ENCODE data around the gene SLC35A3. TPM values are rescaled to one million over a fixed set of nuclear protein-coding genes. Genes with fewer than 3 reads are reported as not detected.
"Not testable (repeated sequence)": the region's sequence is repeated elsewhere in the genome, so short reads cannot be mapped to it uniquely, and the experiment has no call there.

Gene SLC35A3
- total RNA-seq, 3 donors from 2014 or later (not counting 1 experiment from before 2014, with no cell fraction given), result 40.2 to 49.8 (median 43.1) TPM

DNA sequence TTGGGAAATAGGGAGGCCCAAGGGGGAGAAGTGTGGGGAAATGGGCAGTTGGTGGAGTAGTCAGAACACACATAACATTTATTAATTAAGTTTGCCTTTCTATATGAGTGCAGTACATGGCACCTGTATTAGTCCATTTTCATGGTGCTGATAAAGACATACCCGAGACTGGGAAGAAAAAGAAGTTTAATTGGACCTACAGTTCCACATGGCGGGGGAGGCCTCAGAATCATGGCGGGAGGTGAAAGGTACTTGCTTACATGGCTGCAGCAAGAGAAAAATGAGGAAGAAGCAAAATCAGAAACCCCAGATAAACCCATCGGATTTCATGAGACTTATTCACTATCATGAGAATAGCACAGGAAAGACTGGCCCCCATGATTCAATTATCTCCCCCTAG, 1.6 kb upstream of the SLC35A3 start:
- WGBS (ENCODE audit: insufficient coverage), result 99% methylated on average over 4 of the region's 4 CpGs
- TF ChIP-seq, protein P1, sequence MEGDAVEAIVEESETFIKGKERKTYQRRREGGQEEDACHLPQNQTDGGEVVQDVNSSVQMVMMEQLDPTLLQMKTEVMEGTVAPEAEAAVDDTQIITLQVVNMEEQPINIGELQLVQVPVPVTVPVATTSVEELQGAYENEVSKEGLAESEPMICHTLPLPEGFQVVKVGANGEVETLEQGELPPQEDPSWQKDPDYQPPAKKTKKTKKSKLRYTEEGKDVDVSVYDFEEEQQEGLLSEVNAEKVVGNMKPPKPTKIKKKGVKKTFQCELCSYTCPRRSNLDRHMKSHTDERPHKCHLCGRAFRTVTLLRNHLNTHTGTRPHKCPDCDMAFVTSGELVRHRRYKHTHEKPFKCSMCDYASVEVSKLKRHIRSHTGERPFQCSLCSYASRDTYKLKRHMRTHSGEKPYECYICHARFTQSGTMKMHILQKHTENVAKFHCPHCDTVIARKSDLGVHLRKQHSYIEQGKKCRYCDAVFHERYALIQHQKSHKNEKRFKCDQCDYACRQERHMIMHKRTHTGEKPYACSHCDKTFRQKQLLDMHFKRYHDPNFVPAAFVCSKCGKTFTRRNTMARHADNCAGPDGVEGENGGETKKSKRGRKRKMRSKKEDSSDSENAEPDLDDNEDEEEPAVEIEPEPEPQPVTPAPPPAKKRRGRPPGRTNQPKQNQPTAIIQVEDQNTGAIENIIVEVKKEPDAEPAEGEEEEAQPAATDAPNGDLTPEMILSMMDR (IDR thresholded peaks at IDR 0.05), result no peak
- H3K27me3 ChIP-seq (ENCODE audit: control insufficient read depth, insufficient read depth, low read length), result no peaks in the 10 kb centered on the region
- intact Hi-C loops (cut with micrococcal nuclease), result loop anchor here (2.0 kb wide), 1 partner anchor 67 kb away; no protein-coding TSS in a partner anchor
- Mint-ChIP-seq H3K4me3 (peak overlapping the region; percentile 64), H3K9me3 (no peaks in the 10 kb centered on the region), H3K36me3 (no peaks in the 10 kb centered on the region), H3K27me3 (ENCODE audit: low read depth in 2 of 2) (no peaks in the 10 kb centered on the region), H3K4me1 (peaks cover 27 to 31% of the 10 kb centered on the region in 2 donors), H3K27ac (peak overlapping the region; percentile 93 to 98)
- H3K9me3 ChIP-seq (ENCODE audit: control insufficient read depth, insufficient read depth, low read length), result no peaks in the 10 kb centered on the region
- H3K27ac ChIP-seq (ENCODE audit: low read length), result no peak overlapping the region
- no peaks in the 10 kb centered on the region for H3K36me3 ChIP-seq (ENCODE audit: control insufficient read depth, insufficient read depth, low read length)
- DNase-seq, result no peak
- no peak for ATAC-seq
- no peak overlapping the region for H3K4me3 ChIP-seq (ENCODE audit: low read length)
- H3K4me1 ChIP-seq (ENCODE audit: control insufficient read depth, insufficient read depth, low read length), result peaks cover 10% of the 10 kb centered on the region

DNA sequence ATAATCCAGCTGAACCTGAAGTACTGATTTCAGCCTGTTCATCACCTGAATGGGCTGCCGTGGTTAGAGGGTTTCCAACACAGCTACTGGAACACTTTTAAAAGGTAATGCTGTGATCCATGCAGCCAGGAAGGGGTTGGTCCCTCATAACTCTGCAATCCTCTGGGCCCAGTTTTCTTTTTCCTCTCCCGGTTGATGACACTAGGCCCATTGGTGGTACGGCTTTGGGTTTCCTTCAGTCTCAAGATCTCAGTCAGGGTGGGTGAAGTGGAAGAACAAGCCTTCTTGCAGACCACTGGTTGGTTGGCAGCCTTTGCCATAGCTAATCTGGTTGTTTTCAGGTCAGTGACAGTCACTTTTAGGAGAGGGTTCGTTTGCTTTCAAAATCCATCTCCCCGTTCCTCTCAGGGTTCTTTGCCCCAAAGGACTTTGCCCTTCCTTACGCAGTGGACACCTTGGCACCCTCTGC, 502 bp upstream of the SLC35A3 start:
- Mint-ChIP-seq H3K27ac (peak overlapping the region; percentile 93 to 98), H3K4me1 (peaks cover 27 to 31% of the 10 kb centered on the region in 2 donors), H3K9me3 (no peaks in the 10 kb centered on the region), H3K27me3 (ENCODE audit: low read depth in 2 of 2) (no peaks in the 10 kb centered on the region), H3K4me3 (peak overlapping the region; percentile 97), H3K36me3 (no peaks in the 10 kb centered on the region)
- H3K4me1 ChIP-seq (ENCODE audit: control insufficient read depth, insufficient read depth, low read length), result peaks cover 10% of the 10 kb centered on the region
- DNase-seq, result no peak
- intact Hi-C loops (cut with micrococcal nuclease), result loop anchor here (2.0 kb wide), 1 partner anchor 66 kb away; no protein-coding TSS in a partner anchor
- peak overlapping the region; percentile 94 for H3K4me3 ChIP-seq (ENCODE audit: low read length)
- H3K9me3 ChIP-seq (ENCODE audit: control insufficient read depth, insufficient read depth, low read length), result no peaks in the 10 kb centered on the region
- 16% methylated on average over 6 of the region's 6 CpGs for WGBS (ENCODE audit: insufficient coverage)
- no peaks in the 10 kb centered on the region for H3K36me3 ChIP-seq (ENCODE audit: control insufficient read depth, insufficient read depth, low read length)
- ATAC-seq, result peak in 1 of 3 donors; percentile 6
- H3K27ac ChIP-seq (ENCODE audit: low read length), result peak overlapping the region; percentile 83
- H3K27me3 ChIP-seq (ENCODE audit: control insufficient read depth, insufficient read depth, low read length), result no peaks in the 10 kb centered on the region
- TF ChIP-seq, protein P1 (IDR thresholded peaks at IDR 0.05), result no peak

DNA sequence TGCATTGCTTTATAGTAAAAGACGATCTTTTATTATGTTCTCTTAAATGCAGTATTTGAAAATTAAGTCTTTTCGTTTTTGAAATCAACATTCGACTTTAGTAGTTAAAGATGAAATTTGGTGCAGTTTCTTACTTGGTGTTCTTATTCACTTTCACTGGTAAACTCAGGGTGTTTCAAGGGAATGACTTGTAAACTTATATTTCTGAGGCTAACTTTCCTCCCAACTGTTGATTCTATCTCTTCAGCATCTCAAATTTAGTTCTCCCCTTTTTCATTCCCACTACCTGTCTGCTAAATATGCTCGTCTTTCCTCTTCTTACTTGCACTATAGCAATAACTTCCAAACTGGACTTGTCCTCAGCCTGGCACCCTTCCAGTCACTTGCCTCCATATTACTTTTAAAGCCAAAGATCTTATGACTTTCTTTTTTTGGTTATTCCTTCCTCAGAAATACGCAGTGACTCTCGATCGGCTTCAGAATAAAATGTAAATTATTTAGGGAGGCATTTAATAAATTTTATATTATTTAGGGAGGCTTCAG, 988 bp downstream of the SLC35A3 start:
- Histone ChIP-seq H3K27ac (ENCODE audit: low read length) (peak overlapping the region; percentile 83), H3K4me1 (ENCODE audit: control insufficient read depth, insufficient read depth, low read length) (peaks cover 10% of the 10 kb centered on the region), H3K4me3 (ENCODE audit: low read length) (peak overlapping the region; percentile 94), H3K27me3 (ENCODE audit: control insufficient read depth, insufficient read depth, low read length) (no peaks in the 10 kb centered on the region), H3K9me3 (ENCODE audit: control insufficient read depth, insufficient read depth, low read length) (no peaks in the 10 kb centered on the region), H3K36me3 (ENCODE audit: control insufficient read depth, insufficient read depth, low read length) (peaks cover 6% of the 10 kb centered on the region)
- H3K27me3 Mint-ChIP-seq (ENCODE audit: low read depth in 2 of 2), result no peaks in the 10 kb centered on the region
- peaks cover 7% of the 10 kb centered on the region for H3K36me3 Mint-ChIP-seq
- TF ChIP-seq, protein P1 (IDR thresholded peaks at IDR 0.05), result no peak
- H3K4me1 Mint-ChIP-seq, result peaks cover 27 to 31% of the 10 kb centered on the region in 2 donors
- H3K27ac Mint-ChIP-seq, result peak overlapping the region; percentile 93 to 98
- no peak for ATAC-seq
- peak overlapping the region; percentile 97 for H3K4me3 Mint-ChIP-seq
- DNase-seq, result no peak
- intact Hi-C loops (cut with micrococcal nuclease), result loop anchor here (5.0 kb wide), 1 partner anchor 162 kb away; the partner anchor contains the start of genes SASS6 and TRMT13
- H3K9me3 Mint-ChIP-seq, result no peaks in the 10 kb centered on the region
- 47% methylated on average over 2 of the region's 7 CpGs for WGBS (ENCODE audit: insufficient coverage)

DNA sequence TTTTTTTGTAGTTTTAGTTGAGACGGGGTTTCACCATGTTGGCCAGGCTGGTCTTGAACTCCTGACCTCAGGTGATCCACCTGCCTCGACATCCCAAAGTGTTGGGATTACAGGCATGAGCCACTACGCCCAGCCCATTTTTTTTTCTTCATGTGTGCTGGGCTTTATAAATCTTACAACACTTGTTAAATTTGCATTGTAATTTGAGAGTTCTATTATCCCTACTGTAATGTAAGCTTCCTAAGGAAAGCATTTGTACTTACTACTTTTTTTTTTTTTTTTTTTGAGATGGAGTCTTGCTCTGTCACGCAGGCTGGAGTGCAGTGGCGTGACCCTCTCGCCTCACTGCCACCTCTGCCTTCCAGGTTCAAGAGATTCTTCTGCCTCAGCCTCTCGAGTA, 2.3 kb downstream of the SLC35A3 start:
- DNase-seq; H3K9me3 Mint-ChIP-seq; ATAC-seq; H3K36me3 Mint-ChIP-seq; H3K27me3 Mint-ChIP-seq (ENCODE audit: low read depth in 2 of 2); H3K27me3 ChIP-seq (ENCODE audit: control insufficient read depth, insufficient read depth, low read length); H3K4me3 ChIP-seq (ENCODE audit: low read length); H3K27ac ChIP-seq (ENCODE audit: low read length); H3K36me3 ChIP-seq (ENCODE audit: control insufficient read depth, insufficient read depth, low read length); H3K9me3 ChIP-seq (ENCODE audit: control insufficient read depth, insufficient read depth, low read length): not testable (repeated sequence)
- Mint-ChIP-seq H3K4me3 (peak overlapping the region; percentile 84), H3K27ac (peak overlapping the region in 1 of 2 donors; percentile 39), H3K4me1 (peaks cover 27 to 36% of the 10 kb centered on the region in 2 donors)
- intact Hi-C loops (cut with micrococcal nuclease), result loop anchor here (5.0 kb wide), 1 partner anchor 160 kb away; the partner anchor contains the start of genes SASS6 and TRMT13
- WGBS (ENCODE audit: insufficient coverage), result 98% methylated on average over 5 of the region's 7 CpGs
- H3K4me1 ChIP-seq (ENCODE audit: control insufficient read depth, insufficient read depth, low read length), result peaks cover 10% of the 10 kb centered on the region

Data from natural killer cell (primary cell).